Prostate gland (tissue), 2 donors: ENCODE measurements around the gene ENAH. TPM values are rescaled to one million over a fixed set of nuclear protein-coding genes. Genes with fewer than 3 reads are reported as not detected.

ENCODE experiments used
- DNase-seq: peaks from one replicate; pipeline ENCODE4 v3.0.0-alpha.2; 2019; ENCODE audit warnings: low spot score
- H3K27ac ChIP-seq, 2 donors: fragments of 200-600 bp; sonication (generic); 2 replicates each; pipeline ENCODE4 v1.5.1; 2017 to 2019
- H3K27me3 ChIP-seq: fragments of 200-600 bp; sonication (generic); replicated peaks from 2 replicates; pipeline ENCODE4 v1.5.1; 2019; ENCODE audit not compliant: insufficient read depth
- H3K36me3 ChIP-seq, 2 donors: fragments of 200-600 bp; sonication (generic); 1 replicate in 1 of 2; 2 replicates in 1 of 2; pipeline versions ENCODE4 v1.5.1 to v1.8.1; 2017 to 2019
- H3K4me1 ChIP-seq: fragments of 200-600 bp; sonication (generic); replicated peaks from 2 replicates; pipeline ENCODE4 v1.5.1; 2019
- H3K4me3 ChIP-seq, 2 donors: fragments of 200-600 bp; sonication (generic); 2 replicates each; pipeline ENCODE4 v1.5.1; 2017 to 2019
- H3K9me3 ChIP-seq: fragments of 200-600 bp; sonication (generic); 2 replicates; pipeline ENCODE4 v1.5.1; 2017
- POLR2A ChIP-seq: fragments of 450-650 bp; IDR thresholded peaks from one replicate; pipeline ENCODE4 v1.6.1; 2016; ENCODE audit warnings: antibody characterized with exemption, mild to moderate bottlenecking
- POLR2AphosphoS5 ChIP-seq: sonication (generic); formaldehyde crosslinking; IDR thresholded peaks from one replicate; pipeline ENCODE4 v1.6.1; 2017; ENCODE audit warnings: antibody characterized with exemption
- WGBS: methylation state at CpG from one replicate; pipeline ENCODE4 v1.1.5; 2018; 5-methylcytosine and 5-hydroxymethylcytosine counted together
- intact Hi-C: fragments of 100-400 bp; cut with DNase I; formaldehyde crosslinking; loops from one replicate; pipeline ENCODE4 v1.14.2; 2022
- total RNA-seq, 2 donors: library from RNA; depleted of rRNA; stranded (reverse); fragments of >200 nt; gene quantifications; one replicate each; pipeline ENCODE4 v1.1.0, GENCODE V29; 2016
- TF ChIP-seq, protein P1 (sequence below), 4 experiments: fragments of 200-600 bp in 2 of 4; fragments of 450-650 bp in 2 of 4; sonication (generic) in 2 of 4; IDR thresholded peaks; 1 replicate in 3 of 4; 2 replicates in 1 of 4; pipeline ENCODE4 v1.5.1; 2016 to 2019; ENCODE audit warnings: antibody characterized with exemption in 4 of 4, mild to moderate bottlenecking in 2 of 4, moderate library complexity in 2 of 4

ENAH gene
- total RNA-seq, 2 donors from 2014 or later: 36.4 to 93.6 TPM

DNA sequence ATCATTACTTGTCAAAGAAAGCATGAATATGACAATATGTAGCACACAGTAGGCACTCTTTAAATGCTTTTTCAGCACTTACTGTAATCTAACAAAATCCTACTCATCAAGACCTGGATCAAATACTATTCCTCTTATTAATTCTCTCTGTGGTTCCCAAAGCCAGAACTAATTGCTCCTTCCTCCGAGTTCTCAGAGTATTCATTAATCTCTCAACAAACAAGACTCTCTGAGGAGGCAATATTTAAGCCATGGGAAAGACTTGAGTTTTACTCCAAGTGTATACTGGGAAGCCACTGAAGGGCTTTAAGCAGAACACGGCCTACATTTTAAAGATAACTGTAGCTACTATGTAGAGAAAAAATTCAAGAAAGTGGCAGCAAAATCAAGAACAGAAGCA is 79.7 kb downstream of the ENAH start:
- Histone ChIP-seq H3K9me3 (no peaks in the 10 kb centered on the region), H3K36me3 (no peaks in the 10 kb centered on the region), H3K4me3 (no peak overlapping the region), H3K27ac (no peak overlapping the region), H3K4me1 (no peaks in the 10 kb centered on the region), H3K27me3 (no peaks in the 10 kb centered on the region)
- TF ChIP-seq POLR2AphosphoS5: no peak
- TF ChIP-seq POLR2A: no peak
- TF ChIP-seq, protein P1, sequence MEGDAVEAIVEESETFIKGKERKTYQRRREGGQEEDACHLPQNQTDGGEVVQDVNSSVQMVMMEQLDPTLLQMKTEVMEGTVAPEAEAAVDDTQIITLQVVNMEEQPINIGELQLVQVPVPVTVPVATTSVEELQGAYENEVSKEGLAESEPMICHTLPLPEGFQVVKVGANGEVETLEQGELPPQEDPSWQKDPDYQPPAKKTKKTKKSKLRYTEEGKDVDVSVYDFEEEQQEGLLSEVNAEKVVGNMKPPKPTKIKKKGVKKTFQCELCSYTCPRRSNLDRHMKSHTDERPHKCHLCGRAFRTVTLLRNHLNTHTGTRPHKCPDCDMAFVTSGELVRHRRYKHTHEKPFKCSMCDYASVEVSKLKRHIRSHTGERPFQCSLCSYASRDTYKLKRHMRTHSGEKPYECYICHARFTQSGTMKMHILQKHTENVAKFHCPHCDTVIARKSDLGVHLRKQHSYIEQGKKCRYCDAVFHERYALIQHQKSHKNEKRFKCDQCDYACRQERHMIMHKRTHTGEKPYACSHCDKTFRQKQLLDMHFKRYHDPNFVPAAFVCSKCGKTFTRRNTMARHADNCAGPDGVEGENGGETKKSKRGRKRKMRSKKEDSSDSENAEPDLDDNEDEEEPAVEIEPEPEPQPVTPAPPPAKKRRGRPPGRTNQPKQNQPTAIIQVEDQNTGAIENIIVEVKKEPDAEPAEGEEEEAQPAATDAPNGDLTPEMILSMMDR (IDR thresholded peaks at IDR 0.05): no peak
- no peak for DNase-seq
- intact Hi-C loops: no loop called here
- 62% methylated on average over 2 of the region's 2 CpGs for WGBS

DNA sequence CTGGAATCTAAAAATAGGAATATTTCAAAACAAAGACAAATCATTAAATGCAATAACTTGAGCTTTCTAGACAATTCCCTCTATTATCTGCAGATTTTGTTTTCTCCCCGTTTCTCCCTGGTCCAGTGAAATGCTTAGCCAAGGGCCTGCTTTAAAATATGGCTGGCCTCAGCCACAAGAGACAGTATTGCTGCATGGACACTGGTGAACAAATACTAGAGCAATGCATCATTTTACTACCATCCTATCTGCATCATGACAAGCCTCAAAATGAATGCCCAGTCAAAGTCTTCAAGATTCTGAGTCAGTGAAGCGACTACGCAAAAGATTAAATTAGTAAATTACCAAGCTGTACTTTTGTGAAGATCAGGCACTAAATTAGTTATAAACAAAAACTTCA is 80.5 kb downstream of the ENAH start:
- 79% methylated on average over 3 of the region's 3 CpGs for whole genome bisulfite sequencing
- intact Hi-C loops: no loop called here
- no peak for TF ChIP-seq POLR2AphosphoS5
- Histone ChIP-seq H3K27me3 (no peaks in the 10 kb centered on the region), H3K27ac (no peak overlapping the region), H3K4me1 (no peaks in the 10 kb centered on the region), H3K9me3 (no peaks in the 10 kb centered on the region), H3K36me3 (no peaks in the 10 kb centered on the region), H3K4me3 (no peak overlapping the region)
- DNase-seq: no peak

DNA sequence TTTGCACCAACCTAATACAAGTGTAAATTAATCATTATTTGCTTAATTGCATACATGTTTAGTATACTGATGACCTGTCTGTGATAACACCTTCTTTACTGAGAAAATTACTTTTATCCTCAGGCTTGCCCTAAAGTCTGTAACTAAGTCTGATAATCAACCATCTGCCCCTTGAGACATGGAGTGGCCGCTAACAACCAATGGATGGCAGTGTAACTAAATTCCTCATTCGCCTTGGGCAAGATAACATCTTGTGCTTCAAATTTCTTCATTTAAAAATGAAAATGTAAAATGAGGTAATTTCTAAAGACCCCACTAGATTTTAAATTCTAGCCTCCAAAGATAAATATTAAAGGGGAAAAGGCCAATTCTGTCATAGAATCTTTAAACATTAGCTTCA is 85.1 kb downstream of the ENAH start:
- H3K36me3 ChIP-seq: no peaks in the 10 kb centered on the region
- TF ChIP-seq POLR2A (no peak), POLR2AphosphoS5 (no peak)
- TF ChIP-seq, protein P1 (IDR thresholded peaks at IDR 0.05): no peak
- 83% methylated on average over 2 of the region's 2 CpGs for WGBS

DNA sequence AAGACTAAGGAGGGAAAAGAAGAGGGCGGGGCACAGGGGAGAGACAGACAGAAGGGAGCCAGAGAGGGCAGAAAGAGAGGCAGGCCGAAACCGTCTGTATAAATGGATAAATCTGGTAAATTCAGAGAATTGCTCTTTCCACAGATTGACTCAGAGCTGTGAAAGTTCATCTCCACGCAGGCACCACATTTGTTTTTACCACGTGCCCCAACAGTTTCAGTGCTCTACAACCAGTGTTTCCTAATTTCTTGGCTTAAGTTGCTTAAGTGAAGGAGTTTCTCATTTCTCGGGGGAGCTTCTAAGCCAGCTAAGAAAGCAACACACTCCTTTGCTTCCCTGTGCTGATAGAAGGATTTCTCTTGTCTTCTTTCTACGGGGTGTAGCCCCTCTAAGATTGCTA is 87.1 kb downstream of the ENAH start:
- DNase-seq: no peak
- H3K4me3 ChIP-seq: no peak overlapping the region
- TF ChIP-seq, protein P1 (IDR thresholded peaks at IDR 0.05): no peak
- no peak for TF ChIP-seq POLR2A
- no peak for TF ChIP-seq POLR2AphosphoS5
- H3K9me3 ChIP-seq: no peaks in the 10 kb centered on the region
- 85% methylated on average over 7 of the region's 7 CpGs for WGBS
- H3K4me1 ChIP-seq: no peaks in the 10 kb centered on the region
- intact Hi-C loops: no loop called here
- H3K27me3 ChIP-seq: no peaks in the 10 kb centered on the region
- H3K36me3 ChIP-seq: no peaks in the 10 kb centered on the region
- no peak overlapping the region for H3K27ac ChIP-seq

More for the DNA sequence above, 85.1 kb downstream of the ENAH start:
- Histone ChIP-seq H3K27ac (no peak overlapping the region), H3K4me3 (no peak overlapping the region), H3K27me3 (no peaks in the 10 kb centered on the region), H3K9me3 (no peaks in the 10 kb centered on the region), H3K4me1 (no peaks in the 10 kb centered on the region)
- intact Hi-C loops: no loop called here
- no peak for DNase-seq

DNA sequence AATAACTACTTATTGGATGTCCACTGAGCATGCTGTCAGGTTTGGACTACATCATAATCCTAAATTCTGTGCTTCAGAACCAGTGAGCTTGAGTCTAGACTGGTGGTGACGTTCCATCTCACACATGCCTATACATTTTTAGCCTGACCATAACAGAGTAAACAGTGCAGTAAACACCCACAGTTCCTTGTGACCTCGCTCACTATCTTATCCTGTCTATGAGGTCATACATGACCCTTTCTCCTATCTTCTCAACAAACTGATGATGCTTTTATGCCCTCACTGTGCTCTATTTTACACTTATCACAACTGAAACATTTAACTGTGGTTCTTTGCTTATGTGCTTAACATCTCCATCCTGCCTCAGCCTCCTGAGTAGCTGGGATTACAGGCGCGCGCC is 91.2 kb downstream of the ENAH start:
- Histone ChIP-seq H3K9me3 (no peaks in the 10 kb centered on the region), H3K4me1 (no peaks in the 10 kb centered on the region), H3K27me3 (no peaks in the 10 kb centered on the region), H3K36me3 (no peaks in the 10 kb centered on the region), H3K27ac (no peak overlapping the region), H3K4me3 (no peak overlapping the region)
- TF ChIP-seq POLR2AphosphoS5: no peak
- TF ChIP-seq, protein P1 (IDR thresholded peaks at IDR 0.05): no peak
- no peak for TF ChIP-seq POLR2A
- whole genome bisulfite sequencing: over 99% methylated on average over 5 of the region's 5 CpGs
- intact Hi-C loops: no loop called here
- no peak for DNase-seq
